NB4 (cell line): Measurements from ENCODE around the gene TMEM44.

Experiments
- MYC ChIP-seq: IDR thresholded peaks from 2 replicates; pipeline ENCODE4 v1.6.1; 2011; ENCODE audit warnings: low read depth, low read length
- POLR2A ChIP-seq: IDR thresholded peaks from 2 replicates; pipeline ENCODE4 v1.6.1; 2011; ENCODE audit warnings: mild to moderate bottlenecking; ENCODE audit not compliant: insufficient read length; ENCODE audit errors: extremely low read depth
- TF ChIP-seq, protein P1 (sequence below): IDR thresholded peaks from one replicate; pipeline ENCODE4 v1.5.1; 2012; ENCODE audit warnings: low read depth, low read length
- TF ChIP-seq, protein P2 (sequence below): IDR thresholded peaks from 2 replicates; pipeline ENCODE4 v1.6.1; 2011; ENCODE audit warnings: low read depth, low read length

DNA sequence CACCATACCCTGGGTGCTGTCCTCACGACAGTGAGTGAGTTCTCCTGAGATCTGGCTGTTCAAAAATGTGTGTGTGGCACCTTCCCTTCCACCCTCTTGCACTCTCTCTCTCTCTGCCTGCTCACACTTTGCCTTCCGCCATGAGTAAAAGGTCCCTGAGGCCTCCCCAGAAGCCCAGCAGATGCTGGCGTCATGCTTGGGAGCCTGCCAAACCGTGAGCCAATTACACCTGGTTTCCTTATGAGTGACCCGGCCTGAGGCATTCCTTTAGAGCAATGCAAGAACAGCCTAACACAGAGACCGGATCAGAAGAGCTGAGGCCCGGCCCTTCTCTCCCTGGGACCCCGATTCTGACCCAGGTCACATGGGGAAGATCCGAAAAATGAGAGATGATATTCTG is 15.4 kb downstream of the TMEM44 start:
- TF ChIP-seq, protein P1, sequence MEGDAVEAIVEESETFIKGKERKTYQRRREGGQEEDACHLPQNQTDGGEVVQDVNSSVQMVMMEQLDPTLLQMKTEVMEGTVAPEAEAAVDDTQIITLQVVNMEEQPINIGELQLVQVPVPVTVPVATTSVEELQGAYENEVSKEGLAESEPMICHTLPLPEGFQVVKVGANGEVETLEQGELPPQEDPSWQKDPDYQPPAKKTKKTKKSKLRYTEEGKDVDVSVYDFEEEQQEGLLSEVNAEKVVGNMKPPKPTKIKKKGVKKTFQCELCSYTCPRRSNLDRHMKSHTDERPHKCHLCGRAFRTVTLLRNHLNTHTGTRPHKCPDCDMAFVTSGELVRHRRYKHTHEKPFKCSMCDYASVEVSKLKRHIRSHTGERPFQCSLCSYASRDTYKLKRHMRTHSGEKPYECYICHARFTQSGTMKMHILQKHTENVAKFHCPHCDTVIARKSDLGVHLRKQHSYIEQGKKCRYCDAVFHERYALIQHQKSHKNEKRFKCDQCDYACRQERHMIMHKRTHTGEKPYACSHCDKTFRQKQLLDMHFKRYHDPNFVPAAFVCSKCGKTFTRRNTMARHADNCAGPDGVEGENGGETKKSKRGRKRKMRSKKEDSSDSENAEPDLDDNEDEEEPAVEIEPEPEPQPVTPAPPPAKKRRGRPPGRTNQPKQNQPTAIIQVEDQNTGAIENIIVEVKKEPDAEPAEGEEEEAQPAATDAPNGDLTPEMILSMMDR, result no peak
- no peak for TF ChIP-seq POLR2A
- TF ChIP-seq, protein P2, sequence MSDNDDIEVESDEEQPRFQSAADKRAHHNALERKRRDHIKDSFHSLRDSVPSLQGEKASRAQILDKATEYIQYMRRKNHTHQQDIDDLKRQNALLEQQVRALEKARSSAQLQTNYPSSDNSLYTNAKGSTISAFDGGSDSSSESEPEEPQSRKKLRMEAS, result no peak
- no peak for TF ChIP-seq MYC
